Pancreas (tissue), 10 donors: ENCODE measurements around the gene FBXO3. TPM values are rescaled to one million over a fixed set of nuclear protein-coding genes. Genes with fewer than 3 reads are reported as not detected.
"Not testable (repeated sequence)": the region's sequence is repeated elsewhere in the genome, so short reads cannot be mapped to it uniquely, and the experiment has no call there.

Experiments
- ATAC-seq, 4 donors: fragments of 200-7000 bp; cut with Tn5 transposase; one replicate each; pipeline versions ENCODE4 v1.8.0 to v1.9.1; 2020; ENCODE audit warnings: mild to moderate bottlenecking in 4 of 4, moderate library complexity in 4 of 4
- DNase-seq, 6 donors: peaks; one replicate each; pipeline ENCODE4 v3.0.0-alpha.2; 2020
- FAIRE-seq: peaks from 2 replicates; lab custom pipeline; 2012; peaks lifted over from hg19 to GRCh38; lab: Jason Lieb, UNC
- H3K27ac ChIP-seq, 4 donors: fragments of 200-600 bp; sonication (generic); 1 replicate in 3 of 4; 2 replicates in 1 of 4; pipeline versions ENCODE4 v1.5.0 to v1.8.0; 2020
- H3K27me3 ChIP-seq, 4 donors: fragments of 200-600 bp; one replicate each; pipeline ENCODE4 v1.8.0; 2021
- H3K36me3 ChIP-seq, 3 donors: fragments of 200-600 bp; sonication (generic) in 1 of 3; one replicate each; pipeline versions ENCODE4 v1.5.0 to v1.8.0; 2020 to 2021
- H3K4me1 ChIP-seq, 3 donors: fragments of 200-600 bp; one replicate each; pipeline ENCODE4 v1.8.0; 2021
- H3K4me3 ChIP-seq, 4 donors: fragments of 200-600 bp; sonication (generic) in 2 of 4; one replicate each; pipeline versions ENCODE4 v1.5.0 to v1.8.0; 2020 to 2021
- H3K9me3 ChIP-seq, 4 donors: fragments of 200-600 bp; one replicate each; pipeline ENCODE4 v1.8.0; 2021
- CTCF ChIP-seq, 4 donors: fragments of 200-600 bp; sonication (generic) in 3 of 4; IDR thresholded peaks; one replicate each; pipeline versions ENCODE4 v1.5.0 to v1.8.0; 2021; ENCODE audit warnings: antibody characterized with exemption in 4 of 4
- WGBS, 2 donors: extraction: QIAGEN DNeasy Blood & Tissue Kit; methylation state at CpG; one replicate each; pipeline ENCODE4 v1.1.7; 2013; 5-methylcytosine and 5-hydroxymethylcytosine counted together
- intact Hi-C, 3 donors: fragments of 100-400 bp; cut with DNase I; formaldehyde crosslinking; loops; one replicate each; pipeline versions ENCODE4 v1.11.1 to v1.14.2; 2022
- polyA plus RNA-seq, 2 donors: library from polyadenylated mRNA; stranded (reverse); fragments of 200-250 nt; gene quantifications; one replicate each; pipeline ENCODE4 v1.2.3, GENCODE V29; 2013
- total RNA-seq, 6 donors: library from RNA; stranded (reverse); fragmentation: NEBNext Ultra II Directional in 4 of 6; extraction: Animal tissue kit (Norgen Biotek cat#: 25700) in 4 of 6; gene quantifications; one replicate each; pipeline versions ENCODE4 v1.2.1 to v1.2.4, GENCODE V29; 2021 to 2023
- donor health status: healthy with polysubstance abuse.
- donor health status: DM: no; HTN: no; CAD: no; lungs with moderate emphysema.
- donor health status: DM: no; HTN: no; CAD: no.
- donor health status: control.
- donor health status: control.
- donor health status: Bipolar disorder and iron deficiency.
- donor health status: DM: yes; HTN: yes; CAD: no.
- donor health status: DM: no; HTN: no; CAD: no.
- donor health status: DM: no; HTN: no; CAD: no.
- donor health status: DM: yes; HTN: yes; CAD: no.

FBXO3 gene
- total and polyA plus RNA-seq, 8 donors, result 12.2 to 26.6 (median 16.4) TPM

GRCh38 chr11:33713151-33713855 is 61.0 kb downstream of the FBXO3 start:
- Histone ChIP-seq H3K27ac (peak overlapping the region in 3 of 4 donors; percentile 13 to 43 (median 40)), H3K36me3 (peaks cover 0 to 27% (median 13%) of the 10 kb centered on the region in 3 donors), H3K4me3 (no peak overlapping the region), H3K27me3 (no peaks in the 10 kb centered on the region), H3K4me1 (peaks cover 15 to 32% (median 24%) of the 10 kb centered on the region in 3 donors), H3K9me3 (no peaks in the 10 kb centered on the region)
- peak; percentile 38 to 63 (median 54) for ATAC-seq
- FAIRE-seq, result no peak
- no peak for TF ChIP-seq CTCF (IDR thresholded peaks at IDR 0.05)
- no peak for DNase-seq
- intact Hi-C loops, result no loop called here
- WGBS, 2 donors, result 15 to 19% methylated on average over 5 of the region's 5 CpGs

- Histone ChIP-seq H3K27ac (no peak overlapping the region), H3K9me3 (no peaks in the 10 kb centered on the region), H3K4me1 (peaks cover 15 to 32% (median 25%) of the 10 kb centered on the region in 3 donors), H3K4me3 (no peak overlapping the region), H3K27me3 (no peaks in the 10 kb centered on the region), H3K36me3 (peaks cover 0 to 25% (median 13%) of the 10 kb centered on the region in 3 donors)
- ATAC-seq (no peak), FAIRE-seq (no peak), DNase-seq (no peak)
- no peak for TF ChIP-seq CTCF (IDR thresholded peaks at IDR 0.05)
- WGBS, 2 donors, result 67 to 73% methylated on average over 3 of the region's 3 CpGs
- intact Hi-C loops, result no loop called here
These were observed 61.9 kb downstream of the FBXO3 start for GRCh38 chr11:33712436-33712835.

- no peaks in the 10 kb centered on the region for H3K9me3 ChIP-seq
- H3K4me1 ChIP-seq, result peaks cover 14 to 28% (median 25%) of the 10 kb centered on the region in 3 donors
- no peak for DNase-seq
- no peaks in the 10 kb centered on the region for H3K27me3 ChIP-seq
- no peak overlapping the region for H3K4me3 ChIP-seq
- no peak for FAIRE-seq
- peaks cover 0 to 16% (median 13%) of the 10 kb centered on the region in 3 donors for H3K36me3 ChIP-seq
- WGBS, 2 donors, result 59 to 74% methylated on average over 3 of the region's 3 CpGs
- no peak for TF ChIP-seq CTCF (IDR thresholded peaks at IDR 0.05)
- H3K27ac ChIP-seq, result no peak overlapping the region
- intact Hi-C loops, result no loop called here
- no peak for ATAC-seq
These were observed 64.9 kb downstream of the FBXO3 start for GRCh38 chr11:33709466-33709865.

GRCh38 chr11:33708985-33709384 is 65.3 kb downstream of the FBXO3 start:
- WGBS, 2 donors, result 79 to 83% methylated on average over 1 of the region's 1 CpG
- FAIRE-seq, result no peak
- H3K9me3 ChIP-seq, result no peaks in the 10 kb centered on the region
- H3K4me3 ChIP-seq, result no peak overlapping the region
- no peak for TF ChIP-seq CTCF (IDR thresholded peaks at IDR 0.05)
- DNase-seq, result no peak
- H3K4me1 ChIP-seq, result peaks cover 10 to 24% (median 23%) of the 10 kb centered on the region in 3 donors
- no peaks in the 10 kb centered on the region for H3K27me3 ChIP-seq
- intact Hi-C loops, result no loop called here
- H3K36me3 ChIP-seq, result peaks cover 0 to 16% (median 13%) of the 10 kb centered on the region in 3 donors
- no peak overlapping the region for H3K27ac ChIP-seq
- ATAC-seq, result no peak

- H3K4me3 ChIP-seq, H3K27ac ChIP-seq, H3K9me3 ChIP-seq, FAIRE-seq, H3K27me3 ChIP-seq, DNase-seq, intact Hi-C loops: not testable (repeated sequence)
- peak in 3 of 4 donors; percentile 10 to 33 (median 22) for ATAC-seq
- Histone ChIP-seq H3K4me1 (peaks cover 0 to 22% (median 11%) of the 10 kb centered on the region in 3 donors), H3K36me3 (peaks cover 0 to 16% (median 13%) of the 10 kb centered on the region in 3 donors)
- WGBS, 2 donors, result 100% methylated on average over 1 of the region's 2 CpGs; no CpG with 5 or more reads in 1 of the 2 donors
These were observed 66.5 kb downstream of the FBXO3 start for GRCh38 chr11:33707831-33708230.
